HepG2 (cell line): Measurements from ENCODE around the gene SIK3. TPM values are rescaled to one million over a fixed set of nuclear protein-coding genes. Genes with fewer than 3 reads are reported as not detected.

Source experiments
- ADNP ChIP-seq: sonication (generic); formaldehyde crosslinking; IDR thresholded peaks from 2 replicates; pipeline ENCODE4 v1.4.0; 2020; ENCODE audit warnings: missing genetic modification reagents
- BCL6 ChIP-seq: IDR thresholded peaks from 2 replicates; pipeline ENCODE4 v1.6.1; 2016; ENCODE audit warnings: missing genetic modification reagents, missing compliant biosample characterization
- CBX1 ChIP-seq: IDR thresholded peaks from one replicate; pipeline ENCODE4 v1.6.1; 2016; ENCODE audit warnings: antibody characterized with exemption, low read depth
- EED ChIP-seq: sonication (generic); formaldehyde crosslinking; IDR thresholded peaks from 2 replicates; pipeline ENCODE4 v1.5.0; 2020; ENCODE audit warnings: mild to moderate bottlenecking, missing genetic modification reagents
- GPN1 ChIP-seq: sonication (generic); formaldehyde crosslinking; IDR thresholded peaks from 2 replicates; pipeline ENCODE4 v1.5.1; 2020; ENCODE audit warnings: missing genetic modification reagents, borderline replicate concordance
- KDM1A ChIP-seq: IDR thresholded peaks from 2 replicates; pipeline ENCODE4 v1.6.1; 2016; ENCODE audit warnings: missing compliant biosample characterization
- KLF15 ChIP-seq: sonication (generic); formaldehyde crosslinking; IDR thresholded peaks from 2 replicates; pipeline ENCODE4 v1.8.1; 2023; ENCODE audit warnings: borderline replicate concordance, mild to moderate bottlenecking, inconsistent platforms, missing genetic modification reagents, mixed read lengths
- NFYC ChIP-seq: IDR thresholded peaks from 2 replicates; pipeline ENCODE4 v1.6.1; 2016; ENCODE audit warnings: missing genetic modification reagents, missing compliant biosample characterization
- PRPF4 ChIP-seq: fragments of 200-400 bp; formaldehyde crosslinking; IDR thresholded peaks from 2 replicates; pipeline ENCODE4 v1.6.1; 2016; ENCODE audit warnings: low read length, low read depth; ENCODE audit not compliant: poor library complexity, severe bottlenecking
- RARG ChIP-seq: sonication (generic); formaldehyde crosslinking; IDR thresholded peaks from 2 replicates; pipeline ENCODE4 v1.4.0; 2020; ENCODE audit warnings: low read depth, mild to moderate bottlenecking, missing genetic modification reagents
- SIX4 ChIP-seq: sonication (generic); formaldehyde crosslinking; IDR thresholded peaks from 2 replicates; pipeline ENCODE4 v1.4.0; 2020; ENCODE audit warnings: missing genetic modification reagents
- SMAD3 ChIP-seq: sonication (generic); formaldehyde crosslinking; IDR thresholded peaks from 2 replicates; pipeline ENCODE4 v1.4.0; 2020; ENCODE audit warnings: missing genetic modification reagents
- SPEN ChIP-seq: sonication (generic); formaldehyde crosslinking; IDR thresholded peaks from 2 replicates; pipeline ENCODE4 v1.5.1; 2020; ENCODE audit warnings: low read depth, mild to moderate bottlenecking, missing genetic modification reagents
- STAG1 ChIP-seq: sonication (generic); formaldehyde crosslinking; IDR thresholded peaks from 2 replicates; pipeline ENCODE4 v1.4.0; 2020; ENCODE audit warnings: missing genetic modification reagents
- YEATS2 ChIP-seq: sonication (generic); formaldehyde crosslinking; IDR thresholded peaks from 2 replicates; pipeline ENCODE4 v1.4.0; 2020; ENCODE audit warnings: missing genetic modification reagents, borderline replicate concordance
- ZBTB7A ChIP-seq: sonication (generic); formaldehyde crosslinking; IDR thresholded peaks from 2 replicates; pipeline ENCODE4 v1.8.0; 2022; ENCODE audit warnings: mild to moderate bottlenecking, missing genetic modification reagents
- ZFP37 ChIP-seq: sonication (generic); formaldehyde crosslinking; IDR thresholded peaks from 2 replicates; pipeline ENCODE4 v1.4.0; 2020; ENCODE audit warnings: missing genetic modification reagents, borderline replicate concordance
- ZGPAT ChIP-seq: IDR thresholded peaks from 2 replicates; pipeline ENCODE4 v1.6.1; 2016; ENCODE audit warnings: mild to moderate bottlenecking
- ZNF512 ChIP-seq: sonication (generic); formaldehyde crosslinking; IDR thresholded peaks from 2 replicates; pipeline ENCODE4 v1.4.0; 2020; ENCODE audit warnings: mild to moderate bottlenecking, missing genetic modification reagents
- ZNF629 ChIP-seq: sonication (generic); formaldehyde crosslinking; conservative IDR thresholded peaks from 2 replicates; pipeline ENCODE4 v1.5.0; 2020; ENCODE audit warnings: missing genetic modification reagents
- ZNF775 ChIP-seq: sonication (generic); formaldehyde crosslinking; IDR thresholded peaks from 2 replicates; pipeline ENCODE4 v1.4.0; 2020; ENCODE audit warnings: missing genetic modification reagents, mild to moderate bottlenecking, moderate library complexity, borderline replicate concordance
- ZNF816 ChIP-seq: sonication (generic); formaldehyde crosslinking; IDR thresholded peaks from 2 replicates; pipeline ENCODE4 v1.8.0; 2022; ENCODE audit warnings: missing genetic modification reagents, mild to moderate bottlenecking, borderline replicate concordance
- ZSCAN31 ChIP-seq: sonication (generic); formaldehyde crosslinking; IDR thresholded peaks from 2 replicates; pipeline ENCODE4 v1.5.0; 2020; ENCODE audit warnings: low read depth, mild to moderate bottlenecking, missing genetic modification reagents
- polyA plus RNA-seq, 8 experiments: library from polyadenylated mRNA; depleted of rRNA in 3 of 8; stranded (reverse) in 7 of 8; unstranded in 1 of 8; fragments of >200 nt; fragmentation: Illumina TruSeq in 4 of 8; extraction: Trizol in 4 of 8; gene quantifications; 2 replicates each; pipeline versions ENCODE4 v1.2.1 to v1.2.3, GENCODE V29; 2011 to 2016; ENCODE audit warnings: low read depth in 4 of 8, missing spikeins in 1 of 8, mixed read lengths in 1 of 8; ENCODE audit not compliant: insufficient read depth in 1 of 8
- total RNA-seq, 5 experiments: library from RNA; depleted of rRNA; stranded (reverse); fragments of >200 nt; fragmentation: Illumina TruSeq; extraction: Trizol; gene quantifications; 2 replicates each; pipeline ENCODE4 v1.2.3, GENCODE V29; 2016; ENCODE audit warnings: low read depth in 1 of 5
- TF ChIP-seq, protein P1 (sequence below): sonication (generic); formaldehyde crosslinking; IDR thresholded peaks from 2 replicates; pipeline ENCODE4 v1.8.1; 2023; ENCODE audit warnings: missing genetic modification reagents, inconsistent platforms, borderline replicate concordance
- TF ChIP-seq, protein P2 (sequence below): sonication (generic); formaldehyde crosslinking; IDR thresholded peaks from 2 replicates; pipeline ENCODE4 v1.4.0; 2020; ENCODE audit warnings: mild to moderate bottlenecking, low read depth, missing genetic modification reagents
- TF ChIP-seq, protein P3 (sequence below): sonication (generic); formaldehyde crosslinking; IDR thresholded peaks from 2 replicates; pipeline ENCODE4 v1.5.0; 2020; ENCODE audit warnings: mild to moderate bottlenecking, low read depth, missing genetic modification reagents, borderline replicate concordance

Gene SIK3
- total and polyA plus RNA-seq, 2 of the 13 experiments (the other 11 are each of a cell fraction or from before 2014, with no cell fraction given) = 5.7 to 9.8 TPM

GRCh38 chr11:117076941-117077691 lies 21.1 kb downstream of the SIK3 start (continued):
- TF ChIP-seq PRPF4 (no peak), GPN1 (CRISPR knock-in tag) (no peak), EED (CRISPR knock-in tag) (no peak), BCL6 (CRISPR knock-in tag) (peak; percentile 99), ZNF775 (CRISPR knock-in tag) (no peak), KDM1A (CRISPR knock-in tag) (no peak; the same call in 1 of the 2 replicates), ZFP37 (CRISPR knock-in tag) (no peak), ZSCAN31 (CRISPR knock-in tag) (no peak), ZGPAT (CRISPR knock-in tag) (0 out of 2 replicates have a peak, but pooled peaks have one; percentile 63), KLF15 (CRISPR knock-in tag) (no peak), YEATS2 (CRISPR knock-in tag) (no peak; the same call in 1 of the 2 replicates), SMAD3 (CRISPR knock-in tag) (0 out of 2 replicates have a peak, but pooled peaks have one; percentile 77), ZNF512 (CRISPR knock-in tag) (no peak), ZBTB7A (no peak), ZNF629 (no peak), STAG1 (CRISPR knock-in tag) (no peak), RARG (no peak), SPEN (CRISPR knock-in tag) (no peak), ADNP (CRISPR knock-in tag) (no peak), SIX4 (peak; percentile 39; the same call in 1 of the 2 replicates), NFYC (no peak), ZNF816 (peak; percentile 27; the same call in 1 of the 2 replicates), CBX1 (no peak)
- TF ChIP-seq, protein P1, sequence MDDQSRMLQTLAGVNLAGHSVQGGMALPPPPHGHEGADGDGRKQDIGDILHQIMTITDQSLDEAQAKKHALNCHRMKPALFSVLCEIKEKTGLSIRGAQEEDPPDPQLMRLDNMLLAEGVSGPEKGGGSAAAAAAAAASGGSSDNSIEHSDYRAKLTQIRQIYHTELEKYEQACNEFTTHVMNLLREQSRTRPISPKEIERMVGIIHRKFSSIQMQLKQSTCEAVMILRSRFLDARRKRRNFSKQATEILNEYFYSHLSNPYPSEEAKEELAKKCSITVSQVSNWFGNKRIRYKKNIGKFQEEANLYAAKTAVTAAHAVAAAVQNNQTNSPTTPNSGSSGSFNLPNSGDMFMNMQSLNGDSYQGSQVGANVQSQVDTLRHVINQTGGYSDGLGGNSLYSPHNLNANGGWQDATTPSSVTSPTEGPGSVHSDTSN (CRISPR knock-in tag) = no peak
- TF ChIP-seq, protein P2, sequence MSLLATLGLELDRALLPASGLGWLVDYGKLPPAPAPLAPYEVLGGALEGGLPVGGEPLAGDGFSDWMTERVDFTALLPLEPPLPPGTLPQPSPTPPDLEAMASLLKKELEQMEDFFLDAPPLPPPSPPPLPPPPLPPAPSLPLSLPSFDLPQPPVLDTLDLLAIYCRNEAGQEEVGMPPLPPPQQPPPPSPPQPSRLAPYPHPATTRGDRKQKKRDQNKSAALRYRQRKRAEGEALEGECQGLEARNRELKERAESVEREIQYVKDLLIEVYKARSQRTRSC (CRISPR knock-in tag) = no peak
- TF ChIP-seq, protein P3, sequence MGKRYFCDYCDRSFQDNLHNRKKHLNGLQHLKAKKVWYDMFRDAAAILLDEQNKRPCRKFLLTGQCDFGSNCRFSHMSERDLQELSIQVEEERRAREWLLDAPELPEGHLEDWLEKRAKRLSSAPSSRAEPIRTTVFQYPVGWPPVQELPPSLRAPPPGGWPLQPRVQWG = no peak
